Astrocyte (in vitro differentiated cells and primary cell): ENCODE data around the gene TNNT3. TPM values are rescaled to one million over a fixed set of nuclear protein-coding genes. Genes with fewer than 3 reads are reported as not detected.

Experiments
- DNase-seq: peaks from one replicate; pipeline ENCODE4 v3.0.0-alpha.2; 2010; ENCODE audit warnings: low read depth
- FAIRE-seq: peaks from 2 replicates; lab custom pipeline; 2011; peaks lifted over from hg19 to GRCh38; lab: Jason Lieb, UNC
- H2AFZ ChIP-seq: 2 replicates; pipeline ENCODE4 v1.6.0; 2012; ENCODE audit warnings: low read depth, low read length, inconsistent platforms
- H3K27ac ChIP-seq: 2 replicates; pipeline ENCODE4 v1.5.1; 2011; ENCODE audit warnings: low read depth, low read length, inconsistent platforms
- H3K27me3 ChIP-seq: 2 replicates; pipeline ENCODE4 v1.6.0; 2011; ENCODE audit warnings: low read length, inconsistent platforms; ENCODE audit not compliant: insufficient read depth
- H3K36me3 ChIP-seq: 2 replicates; pipeline ENCODE4 v1.5.1; 2011; ENCODE audit warnings: low read length, inconsistent platforms; ENCODE audit not compliant: insufficient read depth
- H3K4me1 ChIP-seq: 2 replicates; pipeline ENCODE4 v1.5.1; 2011; ENCODE audit warnings: low read length, inconsistent platforms; ENCODE audit not compliant: insufficient read depth
- H3K4me2 ChIP-seq: 2 replicates; pipeline ENCODE4 v1.6.0; 2012; ENCODE audit warnings: low read length, inconsistent platforms
- H3K4me3 ChIP-seq: 2 replicates; pipeline ENCODE4 v1.5.1; 2011; ENCODE audit warnings: low read depth, mild to moderate bottlenecking, low read length, inconsistent platforms; ENCODE audit not compliant: insufficient read depth
- H3K79me2 ChIP-seq: 2 replicates; pipeline ENCODE4 v1.6.0; 2012; ENCODE audit warnings: mild to moderate bottlenecking, low read length, inconsistent platforms; ENCODE audit not compliant: insufficient read depth
- H3K9ac ChIP-seq: 2 replicates; pipeline ENCODE4 v1.6.0; 2012; ENCODE audit warnings: mild to moderate bottlenecking, low read length, inconsistent platforms
- H3K9me3 ChIP-seq: 2 replicates; pipeline ENCODE4 v1.5.1; 2012; ENCODE audit warnings: low read depth, mild to moderate bottlenecking, low read length, inconsistent platforms; ENCODE audit not compliant: insufficient read depth
- H4K20me1 ChIP-seq: 2 replicates; pipeline ENCODE4 v1.6.0; 2012; ENCODE audit warnings: low read length, inconsistent platforms; ENCODE audit not compliant: insufficient read depth
- H3K27ac Mint-ChIP-seq: one replicate; pipeline ENCODE4 v1.8.0; 2021; ENCODE audit warnings: mild to moderate bottlenecking, mixed read lengths; ENCODE audit not compliant: unreplicated experiment
- H3K27me3 Mint-ChIP-seq: one replicate; pipeline ENCODE4 v1.8.0; 2021; ENCODE audit warnings: low read depth, mixed read lengths; ENCODE audit not compliant: unreplicated experiment
- H3K36me3 Mint-ChIP-seq: one replicate; pipeline ENCODE4 v1.8.0; 2021; ENCODE audit warnings: low read depth, mixed read lengths; ENCODE audit not compliant: unreplicated experiment
- H3K4me1 Mint-ChIP-seq: one replicate; pipeline ENCODE4 v1.8.0; 2021; ENCODE audit warnings: low read depth, mixed read lengths; ENCODE audit not compliant: unreplicated experiment
- H3K4me3 Mint-ChIP-seq: one replicate; pipeline ENCODE4 v1.8.0; 2021; ENCODE audit warnings: mild to moderate bottlenecking, moderate library complexity, mixed read lengths; ENCODE audit not compliant: unreplicated experiment
- H3K9me3 Mint-ChIP-seq: one replicate; pipeline ENCODE4 v1.8.0; 2021; ENCODE audit warnings: mild to moderate bottlenecking, mixed read lengths; ENCODE audit not compliant: unreplicated experiment
- EZH2 ChIP-seq: IDR thresholded peaks from 2 replicates; pipeline ENCODE4 v1.6.1; 2012; ENCODE audit warnings: mild to moderate bottlenecking, low read length, inconsistent platforms; ENCODE audit not compliant: insufficient read depth
- total RNA-seq: library from RNA; stranded (reverse); gene quantifications from 2 replicates; pipeline ENCODE4 v1.2.1, GENCODE V29; 2021
- TF ChIP-seq, protein P1 (sequence below): IDR thresholded peaks from 2 replicates; pipeline ENCODE4 v1.5.1; 2011; ENCODE audit warnings: low read depth, mild to moderate bottlenecking, inconsistent platforms, low read length, moderate library complexity; ENCODE audit not compliant: insufficient read depth

The TNNT3 gene
- total RNA-seq, 1 donor from 2014 or later, result not detected

DNA sequence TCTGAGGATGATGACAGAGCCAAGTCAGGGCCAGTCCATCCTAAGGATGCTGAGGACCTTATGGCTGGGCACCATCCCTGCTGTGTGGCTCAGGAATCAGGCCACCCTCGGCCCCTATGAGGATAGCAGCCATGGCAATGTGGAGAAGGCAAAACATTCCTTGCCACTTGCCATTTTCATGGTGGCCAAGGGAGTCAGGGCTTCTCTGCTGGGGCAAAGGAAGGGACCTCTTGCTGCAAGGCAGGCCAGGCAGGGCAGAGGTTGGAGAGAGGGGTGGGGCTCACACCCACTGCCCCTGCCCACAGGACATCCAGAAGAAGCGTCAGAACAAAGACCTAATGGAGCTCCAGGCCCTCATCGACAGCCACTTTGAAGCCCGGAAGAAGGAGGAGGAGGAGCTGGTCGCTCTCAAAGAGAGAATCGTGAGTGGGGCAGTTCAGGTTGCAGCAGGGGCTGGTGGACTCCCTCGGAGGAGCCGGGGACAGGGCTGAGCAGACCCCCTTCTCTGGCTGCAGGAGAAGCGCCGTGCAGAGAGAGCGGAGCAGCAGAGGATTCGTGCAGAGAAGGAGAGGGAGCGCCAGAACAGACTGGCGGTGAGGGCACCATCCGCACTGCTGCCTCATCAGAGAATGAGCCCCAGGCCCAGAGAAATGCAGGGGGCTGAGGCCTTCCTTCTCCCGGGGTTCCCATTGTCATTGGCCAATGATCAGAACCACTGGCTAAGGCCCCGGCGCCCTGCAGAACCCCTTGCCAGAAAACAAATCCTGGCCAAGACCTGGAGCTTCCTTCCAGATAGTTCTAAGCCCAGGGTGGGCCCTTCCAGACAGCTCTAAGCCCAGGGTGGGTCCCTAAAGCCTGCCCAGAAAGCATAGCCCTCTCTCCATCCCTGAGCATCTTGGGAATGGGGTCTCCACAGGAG, 14.2 kb downstream of the TNNT3 start:
- H3K4me1 ChIP-seq, result no peaks in the 10 kb centered on the region
- H3K9ac ChIP-seq, result no peak overlapping the region
- no peaks in the 10 kb centered on the region for H3K36me3 Mint-ChIP-seq
- H3K79me2 ChIP-seq, result no peaks in the 10 kb centered on the region
- no peaks in the 10 kb centered on the region for H3K9me3 Mint-ChIP-seq
- no peak overlapping the region for H3K27ac ChIP-seq
- H3K36me3 ChIP-seq, result no peaks in the 10 kb centered on the region
- no peaks in the 10 kb centered on the region for H4K20me1 ChIP-seq
- no peak for TF ChIP-seq EZH2
- TF ChIP-seq, protein P1, sequence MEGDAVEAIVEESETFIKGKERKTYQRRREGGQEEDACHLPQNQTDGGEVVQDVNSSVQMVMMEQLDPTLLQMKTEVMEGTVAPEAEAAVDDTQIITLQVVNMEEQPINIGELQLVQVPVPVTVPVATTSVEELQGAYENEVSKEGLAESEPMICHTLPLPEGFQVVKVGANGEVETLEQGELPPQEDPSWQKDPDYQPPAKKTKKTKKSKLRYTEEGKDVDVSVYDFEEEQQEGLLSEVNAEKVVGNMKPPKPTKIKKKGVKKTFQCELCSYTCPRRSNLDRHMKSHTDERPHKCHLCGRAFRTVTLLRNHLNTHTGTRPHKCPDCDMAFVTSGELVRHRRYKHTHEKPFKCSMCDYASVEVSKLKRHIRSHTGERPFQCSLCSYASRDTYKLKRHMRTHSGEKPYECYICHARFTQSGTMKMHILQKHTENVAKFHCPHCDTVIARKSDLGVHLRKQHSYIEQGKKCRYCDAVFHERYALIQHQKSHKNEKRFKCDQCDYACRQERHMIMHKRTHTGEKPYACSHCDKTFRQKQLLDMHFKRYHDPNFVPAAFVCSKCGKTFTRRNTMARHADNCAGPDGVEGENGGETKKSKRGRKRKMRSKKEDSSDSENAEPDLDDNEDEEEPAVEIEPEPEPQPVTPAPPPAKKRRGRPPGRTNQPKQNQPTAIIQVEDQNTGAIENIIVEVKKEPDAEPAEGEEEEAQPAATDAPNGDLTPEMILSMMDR, result no peak
- no peaks in the 10 kb centered on the region for H3K4me1 Mint-ChIP-seq
- peaks cover 18% of the 10 kb centered on the region for H3K27me3 Mint-ChIP-seq
- H3K4me2 ChIP-seq, result no peak overlapping the region
- no peak overlapping the region for H3K4me3 Mint-ChIP-seq
- no peaks in the 10 kb centered on the region for H3K27me3 ChIP-seq
- H3K9me3 ChIP-seq, result no peaks in the 10 kb centered on the region
- no peak overlapping the region for H3K27ac Mint-ChIP-seq
- DNase-seq (no peak), FAIRE-seq (no peak)
- no peak overlapping the region for H2AFZ ChIP-seq
- no peak overlapping the region for H3K4me3 ChIP-seq

DNA sequence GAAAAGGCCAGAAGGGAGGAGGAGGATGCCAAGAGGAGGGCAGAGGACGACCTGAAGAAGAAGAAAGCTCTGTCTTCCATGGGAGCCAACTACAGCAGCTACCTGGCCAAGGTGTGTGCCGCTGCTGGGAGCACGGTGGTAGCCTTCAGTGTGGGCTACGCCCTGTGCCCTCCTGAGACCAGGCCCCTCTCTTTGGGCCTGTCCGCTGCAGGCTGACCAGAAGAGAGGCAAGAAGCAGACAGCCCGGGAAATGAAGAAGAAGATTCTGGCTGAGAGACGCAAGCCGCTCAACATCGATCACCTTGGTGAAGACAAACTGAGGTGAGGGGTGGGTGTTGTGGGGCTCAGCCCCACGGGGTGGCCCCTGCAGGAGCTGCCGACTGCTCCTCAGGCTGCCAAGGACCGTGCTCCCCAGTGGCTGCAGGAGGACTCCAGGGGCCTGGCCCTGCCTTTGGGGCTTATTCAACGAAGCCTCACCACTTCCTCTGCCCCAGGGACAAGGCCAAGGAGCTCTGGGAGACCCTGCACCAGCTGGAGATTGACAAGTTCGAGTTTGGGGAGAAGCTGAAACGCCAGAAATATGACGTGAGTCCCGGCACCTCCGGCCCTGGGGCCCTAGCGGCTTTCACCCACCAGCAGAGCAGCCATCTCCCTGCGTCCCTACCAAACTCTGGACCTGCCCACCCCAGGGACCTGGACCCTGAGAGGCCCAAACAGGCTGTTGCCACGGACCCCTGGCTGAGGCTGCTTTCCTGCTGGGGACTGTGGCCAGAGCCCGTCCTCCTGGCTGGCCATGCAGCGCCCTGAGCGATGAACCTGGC, 15.0 kb downstream of the TNNT3 start:
- Mint-ChIP-seq H3K4me1 (no peaks in the 10 kb centered on the region), H3K27me3 (peaks cover 18% of the 10 kb centered on the region), H3K36me3 (no peaks in the 10 kb centered on the region), H3K27ac (no peak overlapping the region), H3K4me3 (no peak overlapping the region), H3K9me3 (no peaks in the 10 kb centered on the region)
- Histone ChIP-seq H3K4me3 (no peak overlapping the region), H3K9me3 (no peaks in the 10 kb centered on the region), H3K4me1 (no peaks in the 10 kb centered on the region), H3K36me3 (no peaks in the 10 kb centered on the region), H3K27ac (no peak overlapping the region), H3K27me3 (no peaks in the 10 kb centered on the region), H2AFZ (no peak overlapping the region), H3K9ac (no peak overlapping the region), H3K4me2 (no peak overlapping the region), H3K79me2 (no peaks in the 10 kb centered on the region), H4K20me1 (no peaks in the 10 kb centered on the region)
- TF ChIP-seq EZH2, result no peak
- TF ChIP-seq, protein P1, result no peak
- FAIRE-seq (no peak), DNase-seq (no peak)
